Measurements from ENCODE around the gene CTXND1. TPM values are rescaled to one million over a fixed set of nuclear protein-coding genes. Genes with fewer than 3 reads are reported as not detected.

The CTXND1 gene
- total and polyA plus RNA-seq, 2 donors (not counting 1 experiment from before 2014, with no cell fraction given): under 0.01 to 0.01 TPM

DNA sequence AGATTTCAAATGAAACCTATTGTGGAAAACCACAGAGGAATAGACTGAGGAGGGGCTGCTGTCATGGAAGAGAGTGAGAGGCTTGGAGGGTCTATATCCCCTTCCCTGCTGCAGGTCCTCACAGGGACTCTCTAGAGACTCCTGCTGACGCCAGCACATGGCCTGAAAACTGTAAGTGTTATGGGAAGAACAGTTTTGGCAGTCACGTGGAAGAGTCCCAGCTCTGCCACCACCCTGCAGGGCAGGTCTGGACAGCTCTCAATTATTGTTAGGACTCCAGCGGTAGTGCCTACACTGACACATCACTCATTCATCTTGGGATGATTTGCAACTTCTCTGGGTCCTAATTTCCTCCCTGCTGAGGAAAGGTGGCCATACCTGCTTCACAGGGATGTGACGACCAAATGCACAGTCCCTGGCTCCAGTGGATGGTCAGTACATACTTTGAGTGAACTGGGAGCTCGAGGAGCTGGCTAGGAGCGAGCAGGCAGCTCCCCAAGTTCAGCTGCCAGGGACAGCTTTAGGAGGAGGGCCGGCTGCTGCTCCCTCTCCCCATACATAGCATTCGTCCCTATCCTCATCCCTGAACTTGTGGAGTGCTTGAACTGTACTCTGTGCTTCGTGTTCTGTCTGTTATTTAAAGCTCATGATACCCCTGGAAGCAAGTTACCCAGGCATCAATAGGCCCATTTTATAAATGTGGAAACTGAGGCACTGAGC lies 49.2 kb downstream of the CTXND1 start:
- Histone ChIP-seq H3K27me3 (ENCODE audit: control insufficient read depth, insufficient read depth, low read length) (peaks cover 4% of the 10 kb centered on the region), H3K9me3 (ENCODE audit: control insufficient read depth, insufficient read depth, low read depth, low read length) (no peaks in the 10 kb centered on the region), H3K4me3 (replicated peaks in 1 of 4; ENCODE audit: control extremely low read depth in 1 of 4, insufficient read depth in 1 of 4, low read depth in 3 of 4, low read length in 4 of 4) (no peak overlapping the region), H2AFZ (ENCODE audit: low read length) (no peak overlapping the region), H3K4me2 (ENCODE audit: extremely low read depth, insufficient read depth, low read length) (no peak overlapping the region), H3K9ac (ENCODE audit: insufficient read depth, low read length) (no peak overlapping the region), H3K79me2 (ENCODE audit: control insufficient read depth, insufficient read depth, low read length) (no peaks in the 10 kb centered on the region), H4K20me1 (ENCODE audit: control insufficient read depth, extremely low read depth, insufficient read depth, low read length) (no peaks in the 10 kb centered on the region), H3K36me3 (ENCODE audit: control insufficient read depth, insufficient read depth, low read length) (no peaks in the 10 kb centered on the region), H3K27ac (ENCODE audit: insufficient read depth, low read length) (no peak overlapping the region), H3K4me1 (ENCODE audit: control insufficient read depth, extremely low read depth, insufficient read depth, low read length) (no peaks in the 10 kb centered on the region)
- no peak for DNase-seq (ENCODE audit: low read depth in 2 of 2)
- TF ChIP-seq EZH2 (IDR thresholded peaks at IDR 0.05; ENCODE audit: low read length, missing control alignments): no peak
- no peak for TF ChIP-seq CTCF (conservative IDR thresholded peaks at IDR 0.05 in 1 of 2, IDR thresholded peaks at IDR 0.05 in 1 of 2; ENCODE audit: low read depth in 1 of 2, low read length in 2 of 2)

GRCh38 chr15:80202016-80202315 lies 50.0 kb downstream of the CTXND1 start:
- no peaks in the 10 kb centered on the region for H4K20me1 ChIP-seq (ENCODE audit: control insufficient read depth, extremely low read depth, insufficient read depth, low read length)
- no peaks in the 10 kb centered on the region for H3K27me3 ChIP-seq (ENCODE audit: control insufficient read depth, insufficient read depth, low read length)
- no peaks in the 10 kb centered on the region for H3K79me2 ChIP-seq (ENCODE audit: control insufficient read depth, insufficient read depth, low read length)
- no peak overlapping the region for H3K9ac ChIP-seq (ENCODE audit: insufficient read depth, low read length)
- no peak overlapping the region for H3K4me2 ChIP-seq (ENCODE audit: extremely low read depth, insufficient read depth, low read length)
- H2AFZ ChIP-seq (ENCODE audit: low read length): no peak overlapping the region
- H3K36me3 ChIP-seq (ENCODE audit: control insufficient read depth, insufficient read depth, low read length): no peaks in the 10 kb centered on the region
- no peaks in the 10 kb centered on the region for H3K9me3 ChIP-seq (ENCODE audit: control insufficient read depth, insufficient read depth, low read depth, low read length)
- H3K4me3 ChIP-seq (replicated peaks in 1 of 4; ENCODE audit: control extremely low read depth in 1 of 4, insufficient read depth in 1 of 4, low read depth in 3 of 4, low read length in 4 of 4): no peak overlapping the region
- H3K27ac ChIP-seq (ENCODE audit: insufficient read depth, low read length): no peak overlapping the region
- no peaks in the 10 kb centered on the region for H3K4me1 ChIP-seq (ENCODE audit: control insufficient read depth, extremely low read depth, insufficient read depth, low read length)
- DNase-seq (ENCODE audit: low read depth in 2 of 2): no peak
- TF ChIP-seq EZH2 (IDR thresholded peaks at IDR 0.05; ENCODE audit: low read length, missing control alignments): no peak
- TF ChIP-seq CTCF (conservative IDR thresholded peaks at IDR 0.05 in 1 of 2, IDR thresholded peaks at IDR 0.05 in 1 of 2; ENCODE audit: low read depth in 1 of 2, low read length in 2 of 2): no peak

- Histone ChIP-seq H3K9me3 (ENCODE audit: control insufficient read depth, insufficient read depth, low read depth, low read length) (no peaks in the 10 kb centered on the region), H3K4me3 (replicated peaks in 1 of 4; ENCODE audit: control extremely low read depth in 1 of 4, insufficient read depth in 1 of 4, low read depth in 3 of 4, low read length in 4 of 4) (no peak overlapping the region), H4K20me1 (ENCODE audit: control insufficient read depth, extremely low read depth, insufficient read depth, low read length) (no peaks in the 10 kb centered on the region), H3K4me2 (ENCODE audit: extremely low read depth, insufficient read depth, low read length) (no peak overlapping the region), H3K27me3 (ENCODE audit: control insufficient read depth, insufficient read depth, low read length) (no peaks in the 10 kb centered on the region), H3K9ac (ENCODE audit: insufficient read depth, low read length) (no peak overlapping the region), H3K4me1 (ENCODE audit: control insufficient read depth, extremely low read depth, insufficient read depth, low read length) (no peaks in the 10 kb centered on the region), H3K27ac (ENCODE audit: insufficient read depth, low read length) (no peak overlapping the region), H2AFZ (ENCODE audit: low read length) (no peak overlapping the region), H3K79me2 (ENCODE audit: control insufficient read depth, insufficient read depth, low read length) (no peaks in the 10 kb centered on the region), H3K36me3 (ENCODE audit: control insufficient read depth, insufficient read depth, low read length) (no peaks in the 10 kb centered on the region)
- DNase-seq (ENCODE audit: low read depth in 2 of 2): no peak
- TF ChIP-seq EZH2 (IDR thresholded peaks at IDR 0.05; ENCODE audit: low read length, missing control alignments) (no peak), CTCF (conservative IDR thresholded peaks at IDR 0.05 in 1 of 2, IDR thresholded peaks at IDR 0.05 in 1 of 2; ENCODE audit: low read depth in 1 of 2, low read length in 2 of 2) (no peak)
Measured at GRCh38 chr15:80201256-80202015, 50.6 kb downstream of the CTXND1 start.

Measured in fibroblast of lung (primary cell).